ENCODE results near the gene OPCML.

Gene OPCML

DNA sequence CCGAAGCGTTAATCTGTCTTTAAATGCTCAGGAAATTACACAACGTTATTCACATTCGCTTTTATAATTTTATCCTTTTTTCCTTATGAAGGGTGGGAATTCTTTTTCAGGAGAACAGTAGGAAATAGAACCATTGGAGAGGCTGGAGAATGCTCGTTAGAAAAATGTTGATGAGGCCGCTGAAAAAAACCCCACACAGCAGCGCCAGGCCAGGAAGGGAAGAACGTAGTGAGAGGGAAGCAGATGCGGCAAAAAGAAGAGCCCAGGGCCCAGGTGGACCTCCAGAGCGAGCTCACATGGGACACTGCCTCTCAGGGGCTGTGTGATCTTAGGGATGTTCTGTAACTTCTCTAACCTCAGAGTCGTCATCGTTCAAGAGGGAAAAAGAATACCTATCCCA is 691.6 kb downstream of the OPCML start:
- DNase-seq = no peak

DNA sequence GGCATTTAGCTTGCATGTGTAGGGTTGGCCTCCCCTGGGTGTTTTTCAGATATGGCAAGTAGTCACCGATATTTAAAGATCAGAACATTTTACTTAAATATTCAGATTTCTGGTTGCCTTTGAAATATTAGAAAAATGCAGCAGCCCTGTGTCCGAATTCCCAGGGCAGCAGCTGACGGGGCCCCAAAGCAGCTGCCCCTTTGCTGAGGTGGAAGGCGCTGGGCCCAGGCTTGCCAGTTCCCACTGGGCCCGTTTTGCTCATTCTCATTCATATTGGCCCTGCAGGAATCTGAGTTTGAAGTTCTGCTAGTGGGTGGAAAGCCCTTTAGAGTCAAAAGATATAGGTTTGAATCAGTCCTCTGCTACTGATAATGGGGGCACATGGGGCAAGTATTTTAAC is 692.1 kb downstream of the OPCML start:
- no peak for DNase-seq

DNA sequence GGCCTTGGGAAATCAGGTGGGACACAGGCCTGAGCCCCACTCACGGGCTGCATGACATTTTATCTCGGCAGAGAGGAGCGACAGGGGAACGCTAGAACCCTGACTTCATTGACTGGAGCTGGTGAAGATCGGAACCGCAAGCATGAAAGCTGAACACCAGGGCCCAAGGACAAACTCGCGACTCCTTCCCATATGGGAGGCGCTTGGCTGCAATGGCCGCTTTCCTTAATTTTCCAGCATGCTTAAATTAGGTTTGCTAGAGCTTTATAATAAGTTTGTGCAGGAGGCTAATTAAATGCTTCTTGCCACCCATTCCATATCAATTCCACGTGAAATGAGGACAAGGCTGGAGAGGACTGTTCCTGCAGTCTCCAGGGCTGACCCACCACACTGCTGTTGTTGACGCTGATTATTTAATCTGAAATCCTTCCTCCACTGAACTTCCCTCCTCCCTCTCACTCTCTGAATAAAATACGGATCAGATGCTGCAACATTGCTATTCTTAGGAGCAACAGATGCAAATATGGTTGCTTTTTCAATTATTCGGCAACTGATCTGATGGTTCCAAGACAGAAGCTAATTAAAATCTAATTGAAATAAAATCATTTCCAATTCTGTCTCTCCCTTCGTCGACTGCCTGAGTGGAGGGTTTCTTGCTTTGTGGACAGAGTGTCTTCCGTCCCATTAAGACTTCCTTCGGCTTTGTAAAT is 692.9 kb downstream of the OPCML start:
- DNase-seq = no peak

DNA sequence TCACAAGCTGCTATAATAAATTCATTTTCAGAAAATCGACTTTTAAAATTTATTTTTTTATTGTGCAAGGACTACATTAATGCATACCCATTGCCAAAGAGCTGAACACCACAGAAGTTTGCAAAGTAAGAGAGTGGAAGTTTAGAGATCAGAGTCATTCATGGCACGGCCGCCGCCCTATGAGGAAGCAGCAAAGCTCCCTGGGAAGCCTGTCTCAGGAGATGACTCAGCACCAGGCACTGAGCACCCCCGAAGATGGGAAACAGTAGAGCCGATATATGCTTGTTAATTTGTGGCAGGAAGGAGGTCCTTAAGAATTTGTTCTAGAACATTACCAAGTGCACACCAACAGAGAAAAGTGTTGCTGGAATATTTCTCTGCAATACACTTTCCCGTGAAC is 693.7 kb downstream of the OPCML start:
- no peak for DNase-seq

DNA sequence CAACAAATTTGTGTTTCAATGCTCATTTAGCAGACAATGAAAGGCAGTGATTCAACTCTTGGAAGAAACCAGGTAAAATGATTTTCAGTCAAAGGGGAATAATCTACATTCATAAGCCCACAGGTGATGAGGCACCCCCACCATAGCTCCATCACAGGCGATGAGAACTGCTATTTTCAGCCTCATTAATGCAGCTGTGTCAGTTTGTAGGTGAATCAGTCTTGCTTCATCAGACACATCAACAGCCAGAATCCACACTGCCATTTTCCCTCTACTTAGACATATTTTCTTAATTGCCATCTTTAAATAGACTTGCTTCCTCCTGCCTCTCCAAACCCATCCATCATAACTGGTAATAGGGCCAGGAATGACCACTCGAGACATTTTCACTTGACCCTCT is 701.0 kb downstream of the OPCML start:
- no peak for DNase-seq

DNA sequence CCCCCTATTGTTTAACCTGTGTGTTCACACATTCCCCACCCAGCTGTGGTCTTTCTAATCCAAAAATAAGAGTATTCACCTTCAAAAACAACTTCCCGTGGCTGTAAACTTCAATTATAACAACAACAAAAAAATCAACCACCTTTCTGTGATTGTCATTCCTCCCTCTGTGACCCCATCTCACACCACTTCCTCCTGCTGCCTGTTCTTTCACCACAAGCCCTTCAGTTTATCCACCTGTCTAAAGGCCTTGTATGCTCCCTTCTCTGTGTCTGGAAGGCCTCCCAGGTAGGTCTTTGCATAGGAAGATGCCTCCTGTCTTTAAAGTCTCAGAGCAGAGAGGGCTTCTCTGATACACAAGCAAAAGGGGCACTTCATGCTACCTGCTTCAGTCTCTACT is 707.7 kb downstream of the OPCML start:
- no peak for DNase-seq

DNA sequence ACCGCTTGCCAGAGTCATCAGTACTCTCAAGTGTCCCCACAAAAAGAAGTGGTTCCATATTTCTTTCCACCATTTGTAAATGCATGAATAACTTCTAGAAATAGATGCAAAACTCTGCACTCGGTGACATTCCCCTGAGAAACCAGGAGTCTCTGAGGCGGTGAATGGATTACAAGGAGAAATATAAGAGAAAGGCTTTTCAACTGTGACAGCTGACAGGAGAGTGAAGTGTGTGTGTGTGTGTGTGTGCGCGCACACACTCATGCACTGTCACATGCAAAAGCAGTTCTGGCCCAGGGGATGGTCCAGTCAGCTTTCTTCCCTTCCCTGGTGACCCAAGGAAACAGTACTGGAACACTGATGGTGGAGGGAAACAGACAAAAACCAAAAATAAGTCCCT is 710.0 kb downstream of the OPCML start:
- no peak for DNase-seq

DNA sequence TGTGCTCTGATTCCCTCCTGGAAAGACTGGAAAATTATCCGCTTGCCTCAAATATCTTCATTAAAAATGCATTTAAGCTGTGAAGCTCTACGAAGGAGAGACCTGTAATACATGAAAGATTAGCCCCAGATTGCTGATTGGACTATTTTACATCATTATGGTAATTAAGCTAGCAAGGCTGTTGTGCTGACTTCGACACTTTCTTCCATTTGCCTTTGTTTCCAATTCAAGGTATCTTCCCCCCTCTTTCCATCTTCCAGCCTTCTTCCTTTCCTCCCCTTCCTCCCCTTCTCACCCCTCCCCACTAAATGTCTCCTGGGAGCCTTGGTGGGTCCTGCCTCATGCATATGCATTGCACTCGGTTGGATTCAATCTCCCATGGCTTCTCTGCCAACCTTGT is 710.8 kb downstream of the OPCML start:
- no peak for DNase-seq

DNA sequence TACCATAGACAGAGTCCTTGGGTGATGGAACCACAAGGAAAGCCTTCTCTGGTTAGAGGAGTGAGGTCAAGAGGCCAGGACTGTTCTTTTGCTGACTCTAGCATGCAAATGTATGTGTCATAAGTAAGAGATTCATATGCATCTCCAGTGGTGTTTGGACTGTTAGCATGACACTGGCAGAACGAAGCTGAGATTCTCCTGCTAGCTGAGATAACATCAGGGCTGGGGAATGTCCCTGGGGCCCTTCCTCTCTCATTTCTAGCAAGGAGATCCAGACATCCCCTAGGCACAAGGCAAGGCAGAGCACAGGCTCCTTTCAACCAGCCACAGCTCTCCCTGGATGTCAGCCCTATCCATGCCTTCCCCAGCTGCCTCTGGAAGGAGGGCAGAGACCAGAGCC is 711.3 kb downstream of the OPCML start:
- DNase-seq = no peak

DNA sequence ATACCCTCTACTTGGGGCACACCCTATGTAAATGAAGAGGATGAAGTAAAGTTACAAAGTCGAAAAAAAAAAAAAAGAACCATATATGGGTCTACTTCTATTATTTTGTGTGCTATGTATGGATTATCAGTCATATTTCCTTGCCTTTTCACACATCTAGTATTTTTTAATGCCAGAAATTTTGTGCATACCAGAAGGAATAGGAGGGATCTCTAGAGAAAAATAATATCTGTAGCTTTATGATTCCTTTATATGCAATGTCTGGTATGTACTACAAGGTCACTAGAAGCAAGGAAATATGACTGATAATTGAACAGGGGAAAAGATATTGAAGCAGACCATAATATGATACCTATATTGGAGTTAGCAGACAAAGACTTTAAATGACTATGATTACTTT is 713.4 kb downstream of the OPCML start:
- no peak for DNase-seq

DNA sequence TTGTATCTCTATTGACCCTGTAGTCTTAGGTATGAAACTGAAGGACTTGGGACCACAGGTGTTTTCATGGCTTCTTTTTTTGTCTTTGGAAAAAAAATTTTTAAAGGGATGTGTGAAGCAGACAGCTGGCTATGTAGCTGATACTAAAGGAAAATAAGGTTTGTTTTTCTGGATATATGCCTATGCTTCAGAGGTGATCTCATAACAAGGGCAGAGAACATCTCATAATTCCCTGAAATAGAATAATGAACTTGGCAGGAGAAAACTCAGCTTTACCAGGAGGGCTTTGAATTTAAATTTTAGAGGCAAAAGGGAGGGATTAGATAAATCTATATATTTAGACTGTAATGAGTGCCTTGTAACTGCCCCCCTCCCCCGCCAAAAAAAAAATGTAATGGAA is 714.9 kb downstream of the OPCML start:
- DNase-seq = no peak

DNA sequence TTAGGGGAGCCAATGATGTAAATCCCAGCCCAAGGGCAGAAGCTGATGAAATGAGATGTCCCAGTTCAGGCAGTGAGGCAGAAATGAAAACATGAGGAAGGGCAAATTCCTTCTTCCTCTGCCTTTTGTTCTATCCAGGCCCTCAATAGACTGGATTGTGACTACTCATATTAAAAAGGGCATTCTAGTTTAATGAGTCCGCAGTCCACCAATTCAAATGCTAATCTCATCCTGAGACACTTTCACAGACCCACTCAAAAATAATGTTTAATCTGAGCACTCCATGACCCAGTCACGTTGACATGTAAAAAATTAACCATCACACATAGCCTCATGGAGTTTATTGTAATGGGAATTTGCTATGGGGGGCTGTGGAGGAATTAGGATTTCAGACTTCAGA is 717.9 kb downstream of the OPCML start:
- DNase-seq = no peak

DNA sequence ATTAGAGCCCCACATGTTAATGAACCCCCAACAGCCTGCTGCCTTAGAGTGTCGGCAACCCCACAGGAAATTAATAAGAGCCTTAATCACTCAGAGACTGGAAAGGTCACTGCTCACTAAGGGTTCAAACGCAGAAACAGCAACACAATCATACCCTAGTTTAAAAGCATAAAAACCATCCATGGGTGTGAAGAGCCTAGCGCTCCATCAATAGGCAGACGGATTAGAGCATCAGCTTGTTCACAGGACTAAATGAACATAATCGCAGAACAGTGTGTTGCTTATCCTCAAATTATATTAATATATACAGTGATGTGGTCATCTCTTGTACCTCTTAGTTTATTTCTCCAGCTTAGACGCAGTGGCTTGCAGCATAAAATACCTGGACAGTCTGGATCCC is 720.7 kb downstream of the OPCML start:
- DNase-seq = no peak

DNA sequence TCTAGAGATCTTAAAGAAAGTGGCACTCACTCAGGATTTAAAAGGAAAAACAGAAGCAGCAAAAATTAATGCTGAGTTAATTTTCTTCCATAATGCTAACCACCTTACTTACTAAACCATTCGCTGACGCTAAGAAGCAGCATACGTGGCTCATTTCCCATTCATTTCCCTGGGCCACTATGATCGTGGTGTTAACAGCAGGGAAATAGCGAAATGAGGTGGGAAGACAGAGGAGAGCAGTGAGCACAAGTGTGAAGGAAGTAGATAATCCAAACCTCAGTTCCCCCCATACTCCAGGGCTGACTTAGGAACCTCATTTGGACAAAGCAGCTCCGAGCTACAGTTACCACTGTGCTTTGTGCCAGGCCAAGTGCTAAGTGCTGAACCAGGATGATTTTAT is 723.2 kb downstream of the OPCML start:
- no peak for DNase-seq

DNA sequence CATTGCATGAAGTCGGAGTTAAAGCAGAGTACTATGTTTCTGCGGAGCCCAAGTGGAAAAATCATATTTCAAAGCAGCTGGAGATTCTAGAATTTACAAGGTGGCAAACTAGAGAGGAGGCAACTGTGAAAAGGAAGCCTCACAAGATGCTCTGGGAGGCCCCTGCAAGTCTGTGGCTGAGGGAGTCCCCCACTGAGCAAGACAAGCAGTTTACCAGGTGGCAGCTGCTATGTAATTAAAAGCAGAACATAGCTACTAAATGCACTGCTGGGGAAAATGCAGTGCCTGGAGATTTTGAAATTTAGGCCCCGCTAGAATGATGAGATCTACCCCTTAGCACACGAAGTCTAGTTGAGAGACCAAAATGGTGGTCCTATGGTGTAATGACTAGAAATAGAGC is 728.0 kb downstream of the OPCML start:
- DNase-seq = no peak

DNA sequence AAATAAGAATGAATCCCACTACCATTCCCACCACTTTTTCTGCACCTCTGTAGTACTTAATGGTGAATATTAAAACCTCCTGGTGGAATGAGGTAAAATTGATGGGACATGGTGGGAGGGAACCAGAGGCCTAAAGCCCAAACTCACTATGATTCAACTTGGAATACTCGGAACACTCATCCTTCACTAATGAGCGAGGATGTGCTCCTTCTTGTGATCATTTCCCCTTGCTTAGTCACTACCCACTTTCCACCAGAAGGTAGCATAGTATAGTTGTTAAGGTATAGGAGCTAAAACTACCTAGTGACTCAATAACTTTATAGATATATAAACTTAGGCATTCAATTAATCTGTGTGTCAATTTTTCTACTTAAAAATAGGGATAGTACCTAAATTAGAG is 728.9 kb downstream of the OPCML start:
- DNase-seq = no peak

DNA sequence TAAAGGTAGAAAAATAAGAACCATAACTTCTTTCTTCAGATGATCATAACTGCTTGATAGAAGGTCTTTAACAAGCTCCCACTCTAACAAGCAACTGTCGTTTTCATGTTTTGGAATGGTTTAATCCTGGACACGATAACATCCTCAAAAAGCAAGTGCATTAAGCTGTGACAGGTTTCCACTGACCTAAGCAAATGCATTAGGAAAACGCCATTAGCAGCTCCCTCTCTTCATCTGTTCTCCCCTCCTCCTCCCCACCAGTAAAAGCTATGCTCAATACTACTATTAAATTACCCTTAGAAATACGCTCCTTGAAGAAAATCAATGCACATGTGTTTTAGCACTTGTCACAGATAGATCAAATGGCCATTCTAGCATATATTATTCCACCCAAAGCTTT is 729.4 kb downstream of the OPCML start:
- DNase-seq = no peak

DNA sequence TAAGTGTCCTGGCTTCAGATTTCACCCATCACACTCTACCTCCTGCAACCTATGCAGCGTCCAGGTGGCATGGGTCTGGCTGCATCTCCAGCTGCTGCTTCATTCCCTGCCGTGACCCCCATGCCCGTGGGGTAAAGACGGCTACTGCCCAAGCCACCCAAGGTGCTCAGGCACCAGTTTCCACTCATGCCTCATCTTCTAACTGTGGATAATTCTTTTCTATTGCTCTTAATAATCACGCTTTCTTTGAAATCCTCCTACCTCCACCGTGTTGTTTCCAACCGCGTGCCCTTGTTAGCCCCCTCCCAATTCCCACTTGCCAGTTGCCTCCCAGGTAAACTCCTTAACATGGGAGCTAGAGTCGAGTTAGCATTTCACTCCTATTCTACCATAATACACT is 738.5 kb downstream of the OPCML start:
- DNase-seq = no peak

DNA sequence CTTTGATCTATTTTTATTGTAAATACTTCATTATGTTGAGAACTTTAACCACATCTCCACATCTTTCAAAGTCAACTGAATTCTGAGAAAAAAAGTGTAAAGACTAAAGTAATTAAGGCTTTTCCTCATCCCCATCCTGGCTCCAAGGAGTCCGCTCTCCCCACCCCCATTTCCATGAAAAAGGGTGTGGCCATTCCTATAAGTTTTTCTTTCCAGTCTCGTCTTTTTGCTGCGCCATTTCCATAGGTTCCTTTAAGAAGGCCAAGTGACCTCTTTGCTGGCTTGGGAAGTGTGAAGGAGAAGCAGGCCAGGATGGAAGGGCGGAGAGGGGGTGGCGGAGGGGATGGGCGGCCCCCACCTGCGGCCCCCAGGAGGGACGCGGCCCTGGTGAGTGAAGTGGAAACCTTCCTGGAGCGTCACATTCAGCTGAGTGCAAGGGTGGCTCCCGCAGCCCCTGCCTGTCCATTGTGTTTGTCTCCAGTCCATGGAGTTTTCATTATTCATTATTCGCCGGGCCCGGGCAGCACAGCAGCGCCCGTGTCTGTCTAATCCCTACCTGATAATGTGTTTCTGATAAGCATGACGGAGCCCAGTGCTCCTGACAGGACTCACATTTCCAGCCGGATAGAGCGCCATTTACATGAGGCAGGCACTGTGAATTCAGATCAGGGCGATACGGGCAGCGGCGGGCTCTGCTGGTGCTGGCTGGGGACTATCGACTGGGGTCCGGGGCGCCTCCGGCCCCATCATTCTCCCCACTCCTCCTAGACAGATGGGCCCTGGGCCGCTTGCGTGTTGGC is 739.8 kb downstream of the OPCML start:
- no peak for DNase-seq

DNA sequence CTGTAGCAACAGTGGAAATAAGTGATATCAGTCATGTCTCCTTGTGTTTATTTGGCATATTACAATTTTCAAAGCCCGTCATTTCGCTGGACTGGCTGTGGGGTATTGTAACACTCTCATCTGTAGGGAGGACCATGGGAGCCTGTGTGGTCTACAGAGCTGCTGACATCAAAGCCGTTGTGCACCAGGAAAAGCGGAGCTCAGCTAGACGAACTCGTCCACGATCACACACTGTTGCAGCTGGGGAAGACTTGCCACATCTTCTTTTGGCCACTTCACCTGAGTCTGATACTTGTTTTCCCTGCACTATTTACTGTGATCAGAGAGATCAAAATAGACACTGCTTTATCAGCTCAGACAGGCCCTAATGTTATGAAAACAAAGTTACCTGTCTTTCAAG is 741.3 kb downstream of the OPCML start:
- DNase-seq = no peak

DNA sequence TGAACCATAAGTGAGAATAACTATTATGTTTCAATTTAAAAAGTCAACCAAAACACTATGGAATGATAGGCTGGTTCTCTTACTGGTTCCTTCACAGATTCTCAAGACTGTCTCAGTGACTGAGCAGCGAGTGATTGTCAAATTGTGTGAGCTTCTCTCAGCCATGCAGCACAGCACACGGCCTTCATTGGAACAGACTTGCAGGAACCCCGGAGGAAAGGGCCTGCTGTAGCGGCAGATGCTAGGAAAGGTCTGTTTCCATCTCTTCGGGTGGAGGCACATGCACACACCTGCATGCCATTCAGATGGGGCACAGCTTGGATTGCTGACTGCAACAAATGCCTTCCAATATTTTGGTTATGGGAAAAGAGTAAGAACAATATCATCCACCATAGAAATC is 741.8 kb downstream of the OPCML start:
- DNase-seq = no peak

DNA sequence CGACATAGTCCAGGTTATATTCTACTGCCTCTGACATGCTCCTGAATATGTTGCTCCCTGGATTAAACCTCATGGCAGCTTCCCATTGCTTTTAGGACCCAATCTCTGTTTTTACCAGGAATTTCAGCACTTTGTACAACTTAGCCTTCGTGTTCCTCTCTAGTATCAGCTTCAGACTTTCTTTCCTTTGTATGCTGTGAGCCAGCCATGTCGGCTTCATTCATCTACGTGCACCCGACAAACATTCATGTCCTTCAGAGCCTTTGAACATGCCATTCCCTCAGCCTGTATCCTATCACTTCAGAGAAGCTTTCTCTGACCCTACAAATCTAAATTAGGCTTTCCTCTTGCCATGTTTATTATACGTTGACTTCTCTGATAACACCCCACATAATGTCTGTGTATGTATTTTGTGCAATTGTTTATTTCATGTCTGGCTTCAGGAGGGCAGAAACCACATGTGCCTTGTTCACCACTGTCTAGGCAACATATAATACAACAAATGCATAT is 743.4 kb downstream of the OPCML start:
- DNase-seq = no peak

DNA sequence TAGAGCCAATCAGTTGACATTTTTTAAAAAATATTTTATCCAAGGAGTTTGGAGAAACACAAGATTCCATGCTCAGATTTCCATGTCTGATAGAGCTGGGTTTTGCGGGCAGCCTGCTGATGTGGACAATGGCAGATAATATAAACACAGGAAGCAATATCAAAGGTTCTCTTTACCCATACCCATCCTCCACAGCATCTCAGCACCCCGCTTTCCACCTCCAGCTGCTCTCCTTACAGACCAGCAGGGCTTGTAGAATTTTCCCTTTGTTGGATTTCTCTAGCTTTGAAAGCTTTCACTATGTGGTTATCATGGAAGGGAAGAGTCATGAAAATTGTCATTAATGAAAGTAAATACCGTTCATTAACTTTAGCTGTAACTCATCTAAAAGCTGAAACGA is 746.4 kb downstream of the OPCML start:
- DNase-seq = no peak

DNA sequence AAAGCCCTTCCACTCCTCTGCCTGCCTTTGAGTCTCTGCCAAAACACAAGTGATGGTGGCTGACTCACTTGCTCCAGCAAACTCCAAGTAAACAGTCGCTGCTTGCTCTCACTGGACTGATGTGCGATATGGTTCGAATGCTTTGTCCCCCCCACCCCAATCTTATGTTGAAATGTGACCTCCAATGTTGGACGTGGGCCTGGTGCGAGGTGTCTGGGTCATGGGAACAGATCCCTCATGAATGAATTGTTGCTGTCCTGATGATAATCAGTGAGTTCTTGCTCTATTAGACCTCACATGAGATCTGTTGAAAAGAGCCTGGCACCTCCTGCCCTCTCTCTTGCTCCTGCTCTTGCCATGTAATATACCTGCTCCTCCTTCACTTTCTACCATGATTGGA is 747.9 kb downstream of the OPCML start:
- no peak for DNase-seq
